Natural killer cell (primary cell): ENCODE results near the gene R3HDM4. TPM values are rescaled to one million over a fixed set of nuclear protein-coding genes. Genes with fewer than 3 reads are reported as not detected.
"Not testable (repeated sequence)": the region's sequence is repeated elsewhere in the genome, so short reads cannot be mapped to it uniquely, and the experiment has no call there.

ENCODE experiments used
- ATAC-seq, 3 donors: fragments of 150-1000 bp in 2 of 3; fragments of 200-7000 bp in 1 of 3; cut with Tn5 transposase; 1 replicate in 1 of 3; 2 replicates in 2 of 3; pipeline ENCODE4 v1.10.0; 2021; ENCODE audit warnings: mild to moderate bottlenecking in 2 of 3, moderate library complexity in 2 of 3
- DNase-seq, 2 donors: peaks; one replicate each; pipeline versions ENCODE4 v3.0.0 to v3.0.0-alpha.2; 2013 to 2021; ENCODE audit warnings: mixed read lengths in 1 of 2
- H3K27ac ChIP-seq: one replicate; pipeline ENCODE4 v1.5.1; 2013; ENCODE audit warnings: mild to moderate bottlenecking, low read length
- H3K27me3 ChIP-seq: one replicate; pipeline ENCODE4 v1.6.1; 2013; ENCODE audit warnings: low read length; ENCODE audit not compliant: control insufficient read depth, insufficient read depth
- H3K36me3 ChIP-seq: one replicate; pipeline ENCODE4 v1.6.1; 2013; ENCODE audit warnings: low read length; ENCODE audit not compliant: control insufficient read depth, insufficient read depth
- H3K4me1 ChIP-seq: one replicate; pipeline ENCODE4 v1.6.1; 2013; ENCODE audit warnings: low read length; ENCODE audit not compliant: control insufficient read depth, insufficient read depth
- H3K4me3 ChIP-seq: one replicate; pipeline ENCODE4 v1.5.1; 2013; ENCODE audit warnings: low read length
- H3K9me3 ChIP-seq: one replicate; pipeline ENCODE4 v1.6.1; 2013; ENCODE audit warnings: low read length; ENCODE audit not compliant: control insufficient read depth, insufficient read depth
- H3K27ac Mint-ChIP-seq, 2 donors: one replicate each; pipeline ENCODE4 v1.8.0; 2022; ENCODE audit warnings: mild to moderate bottlenecking in 2 of 2, mixed read lengths in 2 of 2, moderate library complexity in 1 of 2
- H3K27me3 Mint-ChIP-seq, 2 donors: one replicate each; pipeline ENCODE4 v1.8.0; 2022; ENCODE audit warnings: low read depth in 2 of 2, mixed read lengths in 2 of 2
- H3K36me3 Mint-ChIP-seq: one replicate; pipeline ENCODE4 v1.8.0; 2022; ENCODE audit warnings: mixed read lengths
- H3K4me1 Mint-ChIP-seq, 2 donors: one replicate each; pipeline ENCODE4 v1.8.0; 2022; ENCODE audit warnings: mixed read lengths in 2 of 2
- H3K4me3 Mint-ChIP-seq: one replicate; pipeline ENCODE4 v1.8.0; 2022; ENCODE audit warnings: mild to moderate bottlenecking, moderate library complexity, mixed read lengths
- H3K9me3 Mint-ChIP-seq, 2 donors: one replicate each; pipeline ENCODE4 v1.8.0; 2022; ENCODE audit warnings: mixed read lengths in 2 of 2
- WGBS: methylation state at CpG from one replicate; pipeline ENCODE4 v1.1.7; 2013; ENCODE audit warnings: missing lambda C conversion rate; ENCODE audit not compliant: insufficient coverage; 5-methylcytosine and 5-hydroxymethylcytosine counted together
- intact Hi-C: fragments of 100-400 bp; cut with micrococcal nuclease; formaldehyde crosslinking; loops from one replicate; pipeline ENCODE4 v1.14.2; 2022
- total RNA-seq, 4 donors: library from RNA; stranded (reverse); fragments of 120-200 nt in 1 of 4; gene quantifications; one replicate each; pipeline versions ENCODE4 v1.2.3 to v1.2.4, GENCODE V29; 2013 to 2022
- TF ChIP-seq, protein P1 (sequence below): fragments of 200-600 bp; IDR thresholded peaks from one replicate; pipeline ENCODE4 v1.8.0; 2022; ENCODE audit warnings: antibody characterized with exemption

Gene R3HDM4
- total RNA-seq, 3 donors from 2014 or later (not counting 1 experiment from before 2014, with no cell fraction given): 88.7 to 106 (median 97.8) TPM

- H3K27me3 Mint-ChIP-seq: no peaks in the 10 kb centered on the region
- WGBS: 1% methylated on average over 67 of the region's 69 CpGs
These were observed 19.9 kb downstream of the R3HDM4 start, which contains the start of the genes MED16 and RNU6-9 for GRCh38 chr19:892894-893689. TSS of gene MED16 (minus strand) at chr19:893187. CDS start at chr19:891131, 2,056 bp downstream. TSS of gene RNU6-9 (plus strand) at chr19:893484.

GRCh38 chr19:892243-892893 is 20.7 kb downstream of the R3HDM4 start:
- ATAC-seq (no peak), DNase-seq (peak in 1 of 2 donors; percentile 26)
- Histone ChIP-seq H3K36me3 (peaks cover 20% of the 10 kb centered on the region), H3K27me3 (no peaks in the 10 kb centered on the region), H3K9me3 (no peaks in the 10 kb centered on the region), H3K4me1 (peaks cover 46% of the 10 kb centered on the region), H3K4me3 (peak overlapping the region; percentile 61), H3K27ac (peak overlapping the region; percentile 98)
- TF ChIP-seq, protein P1, sequence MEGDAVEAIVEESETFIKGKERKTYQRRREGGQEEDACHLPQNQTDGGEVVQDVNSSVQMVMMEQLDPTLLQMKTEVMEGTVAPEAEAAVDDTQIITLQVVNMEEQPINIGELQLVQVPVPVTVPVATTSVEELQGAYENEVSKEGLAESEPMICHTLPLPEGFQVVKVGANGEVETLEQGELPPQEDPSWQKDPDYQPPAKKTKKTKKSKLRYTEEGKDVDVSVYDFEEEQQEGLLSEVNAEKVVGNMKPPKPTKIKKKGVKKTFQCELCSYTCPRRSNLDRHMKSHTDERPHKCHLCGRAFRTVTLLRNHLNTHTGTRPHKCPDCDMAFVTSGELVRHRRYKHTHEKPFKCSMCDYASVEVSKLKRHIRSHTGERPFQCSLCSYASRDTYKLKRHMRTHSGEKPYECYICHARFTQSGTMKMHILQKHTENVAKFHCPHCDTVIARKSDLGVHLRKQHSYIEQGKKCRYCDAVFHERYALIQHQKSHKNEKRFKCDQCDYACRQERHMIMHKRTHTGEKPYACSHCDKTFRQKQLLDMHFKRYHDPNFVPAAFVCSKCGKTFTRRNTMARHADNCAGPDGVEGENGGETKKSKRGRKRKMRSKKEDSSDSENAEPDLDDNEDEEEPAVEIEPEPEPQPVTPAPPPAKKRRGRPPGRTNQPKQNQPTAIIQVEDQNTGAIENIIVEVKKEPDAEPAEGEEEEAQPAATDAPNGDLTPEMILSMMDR: no peak
- WGBS: 4% methylated on average over 26 of the region's 27 CpGs
- H3K27ac Mint-ChIP-seq: peak overlapping the region; percentile 99
- intact Hi-C loops: no loop called here
- no peaks in the 10 kb centered on the region for H3K9me3 Mint-ChIP-seq
- H3K4me3 Mint-ChIP-seq: peak overlapping the region; percentile 86
- H3K36me3 Mint-ChIP-seq: no peaks in the 10 kb centered on the region
- peaks cover 9 to 30% of the 10 kb centered on the region in 2 donors for H3K4me1 Mint-ChIP-seq
- no peaks in the 10 kb centered on the region for H3K27me3 Mint-ChIP-seq

More at GRCh38 chr19:892894-893689, 19.9 kb downstream of the R3HDM4 start, which contains the start of the genes MED16 and RNU6-9:
- DNase-seq: peak; percentile 88 to 97
- Histone ChIP-seq H3K9me3 (no peaks in the 10 kb centered on the region), H3K36me3 (peaks cover 20% of the 10 kb centered on the region), H3K27me3 (no peaks in the 10 kb centered on the region), H3K4me3 (peak within 1 kb of the TSS; percentile 61), H3K4me1 (peaks cover 39% of the 10 kb centered on the region), H3K27ac (peak within 1 kb of the TSS; percentile 98)
- Mint-ChIP-seq H3K4me1 (peaks cover 9 to 30% of the 10 kb centered on the region in 2 donors), H3K4me3 (peak within 1 kb of the TSS; percentile 97), H3K27ac (peak within 1 kb of the TSS; percentile 99), H3K36me3 (no peaks in the 10 kb centered on the region), H3K9me3 (no peaks in the 10 kb centered on the region)
- TF ChIP-seq, protein P1: no peak
- intact Hi-C loops: loop anchor here (1.0 kb wide), 1 partner anchor 16 kb away; no protein-coding TSS in a partner anchor
- peak; percentile 97 to 98 (median 98) for ATAC-seq

DNA sequence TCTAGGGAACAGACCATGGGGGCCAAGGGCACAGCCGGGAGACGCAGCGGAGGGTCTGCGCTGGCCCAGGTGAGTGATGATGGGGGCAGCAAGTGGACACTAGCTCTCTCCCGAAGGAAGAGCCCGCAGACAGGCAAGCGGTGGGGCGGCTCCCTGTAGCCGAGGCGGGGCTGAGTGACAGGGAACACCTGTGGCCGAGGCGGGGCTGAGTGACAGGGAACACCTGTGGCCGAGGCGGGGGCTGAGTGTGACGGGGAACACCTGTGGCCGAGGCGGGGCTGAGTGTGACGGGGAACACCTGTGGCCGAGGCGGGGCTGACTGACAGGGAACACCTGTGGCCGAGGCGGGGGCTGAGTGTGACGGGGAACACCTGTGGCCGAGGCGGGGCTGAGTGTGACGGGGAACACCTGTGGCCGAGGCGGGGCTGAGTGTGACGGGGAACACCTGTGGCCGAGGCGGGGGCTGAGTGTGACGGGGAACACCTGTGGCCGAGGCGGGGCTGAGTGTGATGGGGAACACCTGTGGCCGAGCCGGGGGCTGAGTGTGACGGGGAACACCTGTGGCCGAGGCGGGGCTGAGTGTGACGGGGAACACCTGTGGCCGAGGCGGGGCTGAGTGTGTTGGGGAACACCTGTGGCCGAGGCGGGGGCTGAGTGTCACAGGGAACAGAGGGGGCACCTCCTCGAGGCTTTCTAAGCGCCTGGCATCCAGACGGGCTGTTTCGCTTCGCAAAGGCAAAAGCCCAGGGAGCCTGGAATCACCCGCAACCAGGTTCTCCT is 21.4 kb downstream of the R3HDM4 start:
- not testable (repeated sequence) for H3K4me3 ChIP-seq
- H3K4me3 Mint-ChIP-seq: peak overlapping the region; percentile 86
- peak overlapping the region; percentile 98 for H3K27ac ChIP-seq

More for the DNA sequence above, 21.4 kb downstream of the R3HDM4 start:
- Mint-ChIP-seq H3K27ac (peak overlapping the region; percentile 99), H3K4me1 (peaks cover 9 to 30% of the 10 kb centered on the region in 2 donors)
- H3K9me3 ChIP-seq, intact Hi-C loops, H3K27me3 ChIP-seq, H3K36me3 Mint-ChIP-seq, H3K27me3 Mint-ChIP-seq, H3K9me3 Mint-ChIP-seq, ATAC-seq, DNase-seq: not testable (repeated sequence)
- Histone ChIP-seq H3K4me1 (peaks cover 53% of the 10 kb centered on the region), H3K36me3 (peaks cover 18% of the 10 kb centered on the region)
- WGBS: 84% methylated on average over 50 of the region's 50 CpGs
